Hematopoietic multipotent progenitor cell treated with erythropoietin and hydrocortisone succinate and interleukin-3 and kit ligand, for 8 days (in vitro differentiated cells): ENCODE data around the gene ZFAND2B.
"Not testable (repeated sequence)": the region's sequence is repeated elsewhere in the genome, so short reads cannot be mapped to it uniquely, and the experiment has no call there.

Source experiments
- DNase-seq: peaks from one replicate; pipeline ENCODE4 v3.0.0-alpha.2; 2015

The ZFAND2B gene

GRCh38 chr2:219175928-219176817 lies 30.4 kb upstream of the ZFAND2B start:
- peak; percentile 43 for DNase-seq

DNA sequence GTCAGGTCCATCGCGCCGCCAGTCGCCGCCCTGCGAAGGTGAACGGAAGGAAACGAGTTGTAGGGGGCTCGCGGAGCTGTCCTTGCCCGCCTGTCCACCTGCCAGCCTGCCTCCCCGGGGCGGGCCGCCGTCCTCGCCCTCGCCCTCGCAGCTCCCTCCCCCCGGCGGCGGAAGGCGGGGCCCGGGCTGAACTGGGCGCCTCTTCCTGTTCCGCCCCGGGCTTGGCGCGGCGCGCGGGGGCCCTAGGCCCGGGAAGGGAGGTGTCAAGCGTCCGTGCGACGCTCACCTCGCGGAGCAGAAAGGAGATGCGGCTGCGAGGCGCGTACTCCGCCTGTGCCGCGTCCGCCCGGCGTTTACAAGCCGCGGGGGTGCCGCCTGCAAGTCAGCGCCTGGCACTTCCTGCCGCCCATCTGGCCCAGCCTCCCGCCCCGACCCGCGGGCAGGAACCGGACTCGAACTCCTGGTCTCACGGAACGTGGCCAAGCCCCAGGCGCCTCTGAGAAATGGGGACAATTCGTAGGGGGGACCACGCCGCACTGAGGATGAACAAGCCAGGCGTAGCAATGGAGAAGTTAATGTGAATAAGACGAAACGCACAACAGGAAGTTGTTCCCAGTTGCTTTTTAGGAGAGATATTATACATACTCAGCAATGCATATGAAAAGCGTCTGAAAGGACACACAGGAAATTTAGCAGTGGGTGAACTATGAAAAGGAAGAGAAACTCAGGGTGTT lies 29.6 kb upstream of the ZFAND2B start, which contains the start of gene CNPPD1:
Gene CNPPD1 (minus strand): TSS at position 108 of the 734 bp plus-strand sequence. CDS start 97 bp downstream, at position 11.
- peak; percentile 89 for DNase-seq

- peak; percentile 91 for DNase-seq
Measured at GRCh38 chr2:219177552-219178376, 28.8 kb upstream of the ZFAND2B start, which contains the start of gene RETREG2. Gene RETREG2, plus strand, starts transcription at chr2:219178275. Its CDS starts 78 bp downstream, at chr2:219178353.

GRCh38 chr2:219178377-219179175 lies 28.0 kb upstream of the ZFAND2B start:
- DNase-seq = peak; percentile 38

DNA sequence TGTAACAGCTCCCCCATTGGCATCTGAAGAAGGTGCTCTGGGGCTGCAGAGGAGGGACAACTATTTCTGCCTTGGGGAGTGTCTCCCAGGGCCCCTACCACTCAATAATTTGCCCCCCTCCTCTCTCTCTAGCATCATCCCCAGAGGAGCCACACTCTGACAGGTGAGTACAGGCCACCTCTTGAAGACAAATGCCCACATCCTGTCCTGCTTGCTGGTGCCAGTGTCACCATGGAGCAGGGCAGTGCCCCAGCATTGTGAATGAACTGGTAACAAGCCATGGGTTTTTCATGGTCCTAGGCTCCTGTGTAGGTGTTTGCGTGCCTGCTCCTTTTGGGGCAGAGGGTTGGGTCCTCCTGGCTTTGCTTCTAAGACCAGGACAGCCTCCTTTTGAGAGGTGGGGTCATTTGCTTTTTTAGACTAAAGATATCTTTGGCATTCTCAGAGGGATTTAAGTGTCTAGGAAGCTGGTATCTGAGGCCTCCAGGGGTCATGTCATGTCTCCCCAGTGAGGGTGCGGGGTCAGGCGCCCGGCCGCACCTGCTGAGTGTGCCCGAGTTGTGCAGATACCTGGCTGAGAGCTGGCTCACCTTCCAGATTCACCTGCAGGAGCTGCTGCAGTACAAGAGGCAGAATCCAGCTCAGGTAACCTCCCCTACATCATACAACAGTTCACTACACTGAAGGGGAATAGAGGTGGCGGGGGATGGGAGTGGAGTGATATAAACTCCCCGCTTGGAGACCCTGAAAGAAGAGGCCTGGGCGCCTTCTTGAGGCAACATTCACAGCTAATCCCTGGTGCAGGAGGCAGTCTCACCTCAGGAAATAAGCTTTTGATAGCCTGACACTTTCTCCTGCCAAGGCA lies 26.7 kb upstream of the ZFAND2B start:
- DNase-seq = no peak

- no peak for DNase-seq
Measured at GRCh38 chr2:219180961-219181360, 25.6 kb upstream of the ZFAND2B start.

- DNase-seq = no peak
Measured at GRCh38 chr2:219181531-219181930, 25.1 kb upstream of the ZFAND2B start.

DNA sequence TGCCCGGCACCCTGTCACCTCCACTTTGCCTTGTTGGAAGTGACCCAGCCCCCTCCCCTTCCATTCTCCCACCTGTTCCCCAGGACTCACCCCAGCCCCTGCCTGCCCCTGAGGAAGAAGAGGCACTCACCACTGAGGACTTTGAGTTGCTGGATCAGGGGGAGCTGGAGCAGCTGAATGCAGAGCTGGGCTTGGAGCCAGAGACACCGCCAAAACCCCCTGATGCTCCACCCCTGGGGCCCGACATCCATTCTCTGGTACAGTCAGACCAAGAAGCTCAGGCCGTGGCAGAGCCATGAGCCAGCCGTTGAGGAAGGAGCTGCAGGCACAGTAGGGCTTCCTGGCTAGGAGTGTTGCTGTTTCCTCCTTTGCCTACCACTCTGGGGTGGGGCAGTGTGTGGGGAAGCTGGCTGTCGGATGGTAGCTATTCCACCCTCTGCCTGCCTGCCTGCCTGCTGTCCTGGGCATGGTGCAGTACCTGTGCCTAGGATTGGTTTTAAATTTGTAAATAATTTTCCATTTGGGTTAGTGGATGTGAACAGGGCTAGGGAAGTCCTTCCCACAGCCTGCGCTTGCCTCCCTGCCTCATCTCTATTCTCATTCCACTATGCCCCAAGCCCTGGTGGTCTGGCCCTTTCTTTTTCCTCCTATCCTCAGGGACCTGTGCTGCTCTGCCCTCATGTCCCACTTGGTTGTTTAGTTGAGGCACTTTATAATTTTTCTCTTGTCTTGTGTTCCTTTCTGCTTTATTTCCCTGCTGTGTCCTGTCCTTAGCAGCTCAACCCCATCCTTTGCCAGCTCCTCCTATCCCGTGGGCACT lies 24.0 kb upstream of the ZFAND2B start:
- no peak for DNase-seq

- DNase-seq = no peak
Measured at GRCh38 chr2:219183151-219183772, 23.3 kb upstream of the ZFAND2B start.

DNA sequence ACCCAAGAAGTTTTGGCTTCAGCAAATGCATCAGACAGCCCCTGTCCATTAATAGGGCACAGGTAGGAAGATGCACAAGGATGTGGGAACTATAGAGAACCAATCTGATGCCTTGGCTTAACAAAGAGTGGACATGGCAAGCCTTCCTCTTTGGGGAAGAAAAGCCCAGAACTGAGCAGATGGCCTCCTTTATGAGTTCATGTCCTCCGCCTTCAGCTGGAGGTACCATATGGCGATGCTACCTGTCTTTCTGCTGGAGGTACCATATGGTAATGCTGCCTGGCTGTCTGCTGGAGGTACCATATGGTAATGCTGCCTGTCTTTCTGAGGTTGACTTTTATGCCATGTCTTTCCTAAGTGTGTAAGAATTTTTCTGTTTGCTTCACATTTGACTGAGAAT lies 22.5 kb upstream of the ZFAND2B start:
- no peak for DNase-seq

- no peak for DNase-seq
Measured at GRCh38 chr2:219186754-219187456, 19.7 kb upstream of the ZFAND2B start.

DNA sequence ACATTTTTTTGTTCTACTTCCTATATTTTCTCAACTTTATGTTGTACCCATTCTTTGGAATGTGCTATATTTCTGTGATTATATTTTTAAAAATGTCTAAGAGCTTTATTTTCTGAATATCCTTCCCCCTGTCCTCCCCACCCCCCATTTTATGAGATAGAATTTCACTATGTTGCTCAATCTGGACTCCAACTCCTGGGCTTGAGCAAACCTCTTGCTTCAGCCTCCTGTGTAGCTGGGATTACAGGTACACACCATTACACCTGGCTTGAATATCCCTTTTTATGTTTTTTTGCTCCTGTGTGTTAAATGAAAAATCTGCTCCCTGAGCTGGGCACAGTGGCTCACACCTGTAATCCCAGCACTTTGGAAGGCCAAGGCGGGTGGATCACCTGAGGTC lies 9.2 kb upstream of the ZFAND2B start:
- peak; percentile 0 for DNase-seq

- peak; percentile 0 for DNase-seq
Measured at GRCh38 chr2:219198974-219199373, 7.6 kb upstream of the ZFAND2B start.

GRCh38 chr2:219199470-219200211 lies 6.9 kb upstream of the ZFAND2B start:
- DNase-seq = peak; percentile 0

- peak; percentile 1 for DNase-seq
Measured at GRCh38 chr2:219200502-219201326, 5.9 kb upstream of the ZFAND2B start.

GRCh38 chr2:219201331-219201730 lies 5.3 kb upstream of the ZFAND2B start:
- not testable (repeated sequence) for DNase-seq
